ENCODE measurements around the gene AMACR.

AMACR gene

GRCh38 chr5:34007621-34008600 is at the start of gene AMACR:
TSS of gene AMACR (minus strand) at chr5:34008050. CDS start at chr5:34008019, 31 bp downstream.
- H3K27ac Mint-ChIP-seq = peak within 1 kb of the TSS; percentile 89
- no peaks in the 10 kb centered on the region for H3K27me3 Mint-ChIP-seq
- peaks cover 28% of the 10 kb centered on the region for H3K4me1 Mint-ChIP-seq (ENCODE audit: low read depth)
- peaks cover 9% of the 10 kb centered on the region for H3K36me3 Mint-ChIP-seq
- peak within 1 kb of the TSS; percentile 94 for H3K4me3 Mint-ChIP-seq
- no peaks in the 10 kb centered on the region for H3K9me3 Mint-ChIP-seq (ENCODE audit: low read depth)

- H3K4me3 Mint-ChIP-seq = no peak overlapping the region
- no peaks in the 10 kb centered on the region for H3K9me3 Mint-ChIP-seq (ENCODE audit: low read depth)
- no peaks in the 10 kb centered on the region for H3K27me3 Mint-ChIP-seq
- no peaks in the 10 kb centered on the region for H3K4me1 Mint-ChIP-seq (ENCODE audit: low read depth)
- no peak overlapping the region for H3K27ac Mint-ChIP-seq
- H3K36me3 Mint-ChIP-seq = peaks cover 12% of the 10 kb centered on the region
These were observed 49.7 kb upstream of the AMACR start for GRCh38 chr5:34057569-34057968.

GRCh38 chr5:34057118-34057517 is 49.3 kb upstream of the AMACR start:
- Mint-ChIP-seq H3K4me1 (ENCODE audit: low read depth) (no peaks in the 10 kb centered on the region), H3K27me3 (no peaks in the 10 kb centered on the region)

GRCh38 chr5:34055667-34056066 is 47.8 kb upstream of the AMACR start:
- Mint-ChIP-seq H3K27me3 (no peaks in the 10 kb centered on the region), H3K36me3 (peaks cover 10% of the 10 kb centered on the region)

More at GRCh38 chr5:34057118-34057517, 49.3 kb upstream of the AMACR start:
- peaks cover 12% of the 10 kb centered on the region for H3K36me3 Mint-ChIP-seq
- H3K9me3 Mint-ChIP-seq (ENCODE audit: low read depth) = no peaks in the 10 kb centered on the region
- H3K4me3 Mint-ChIP-seq = no peak overlapping the region
- no peak overlapping the region for H3K27ac Mint-ChIP-seq

GRCh38 chr5:34054400-34054729 is 46.5 kb upstream of the AMACR start:
- no peaks in the 10 kb centered on the region for H3K9me3 Mint-ChIP-seq (ENCODE audit: low read depth)
- no peaks in the 10 kb centered on the region for H3K27me3 Mint-ChIP-seq
- H3K36me3 Mint-ChIP-seq = peaks cover 16% of the 10 kb centered on the region
- no peak overlapping the region for H3K4me3 Mint-ChIP-seq
- no peak overlapping the region for H3K27ac Mint-ChIP-seq
- H3K4me1 Mint-ChIP-seq (ENCODE audit: low read depth) = no peaks in the 10 kb centered on the region

More at GRCh38 chr5:34055667-34056066, 47.8 kb upstream of the AMACR start:
- Mint-ChIP-seq H3K4me1 (ENCODE audit: low read depth) (no peaks in the 10 kb centered on the region), H3K27ac (no peak overlapping the region), H3K9me3 (ENCODE audit: low read depth) (no peaks in the 10 kb centered on the region), H3K4me3 (no peak overlapping the region)

GRCh38 chr5:34053571-34054399 is 45.9 kb upstream of the AMACR start:
- peaks cover 15% of the 10 kb centered on the region for H3K36me3 Mint-ChIP-seq
- H3K27ac Mint-ChIP-seq = no peak overlapping the region
- no peak overlapping the region for H3K4me3 Mint-ChIP-seq
- H3K27me3 Mint-ChIP-seq = no peaks in the 10 kb centered on the region
- H3K9me3 Mint-ChIP-seq (ENCODE audit: low read depth) = no peaks in the 10 kb centered on the region
- H3K4me1 Mint-ChIP-seq (ENCODE audit: low read depth) = no peaks in the 10 kb centered on the region

GRCh38 chr5:34053133-34053532 is 45.3 kb upstream of the AMACR start:
- no peaks in the 10 kb centered on the region for H3K9me3 Mint-ChIP-seq (ENCODE audit: low read depth)
- peaks cover 16% of the 10 kb centered on the region for H3K36me3 Mint-ChIP-seq
- no peaks in the 10 kb centered on the region for H3K27me3 Mint-ChIP-seq
- H3K27ac Mint-ChIP-seq = no peak overlapping the region
- no peaks in the 10 kb centered on the region for H3K4me1 Mint-ChIP-seq (ENCODE audit: low read depth)
- no peak overlapping the region for H3K4me3 Mint-ChIP-seq

- Mint-ChIP-seq H3K4me3 (no peak overlapping the region), H3K4me1 (ENCODE audit: low read depth) (no peaks in the 10 kb centered on the region), H3K27ac (no peak overlapping the region)
These were observed 43.6 kb upstream of the AMACR start for GRCh38 chr5:34051374-34051980.

GRCh38 chr5:34047774-34048572 is 40.1 kb upstream of the AMACR start:
- no peak overlapping the region for H3K27ac Mint-ChIP-seq
- H3K4me1 Mint-ChIP-seq (ENCODE audit: low read depth) = no peaks in the 10 kb centered on the region
- no peaks in the 10 kb centered on the region for H3K9me3 Mint-ChIP-seq (ENCODE audit: low read depth)
- H3K4me3 Mint-ChIP-seq = no peak overlapping the region
- H3K36me3 Mint-ChIP-seq = peaks cover 16% of the 10 kb centered on the region
- no peaks in the 10 kb centered on the region for H3K27me3 Mint-ChIP-seq

More at GRCh38 chr5:34051374-34051980, 43.6 kb upstream of the AMACR start:
- H3K27me3 Mint-ChIP-seq = no peaks in the 10 kb centered on the region
- peaks cover 18% of the 10 kb centered on the region for H3K36me3 Mint-ChIP-seq
- H3K9me3 Mint-ChIP-seq (ENCODE audit: low read depth) = no peaks in the 10 kb centered on the region

GRCh38 chr5:34047143-34047542 is 39.3 kb upstream of the AMACR start:
- no peaks in the 10 kb centered on the region for H3K4me1 Mint-ChIP-seq (ENCODE audit: low read depth)
- H3K9me3 Mint-ChIP-seq (ENCODE audit: low read depth) = no peaks in the 10 kb centered on the region
- H3K27ac Mint-ChIP-seq = no peak overlapping the region
- peaks cover 16% of the 10 kb centered on the region for H3K36me3 Mint-ChIP-seq
- no peak overlapping the region for H3K4me3 Mint-ChIP-seq
- H3K27me3 Mint-ChIP-seq = no peaks in the 10 kb centered on the region

GRCh38 chr5:34045996-34046395 is 38.1 kb upstream of the AMACR start:
- H3K4me3 Mint-ChIP-seq = no peak overlapping the region
- H3K27ac Mint-ChIP-seq = no peak overlapping the region
- H3K9me3 Mint-ChIP-seq (ENCODE audit: low read depth) = no peaks in the 10 kb centered on the region
- no peaks in the 10 kb centered on the region for H3K27me3 Mint-ChIP-seq
- no peaks in the 10 kb centered on the region for H3K4me1 Mint-ChIP-seq (ENCODE audit: low read depth)
- peaks cover 16% of the 10 kb centered on the region for H3K36me3 Mint-ChIP-seq

GRCh38 chr5:34045023-34045422 is 37.2 kb upstream of the AMACR start:
- Mint-ChIP-seq H3K4me1 (ENCODE audit: low read depth) (no peaks in the 10 kb centered on the region), H3K27ac (no peak overlapping the region), H3K36me3 (peaks cover 6% of the 10 kb centered on the region), H3K27me3 (no peaks in the 10 kb centered on the region), H3K4me3 (no peak overlapping the region), H3K9me3 (ENCODE audit: low read depth) (no peaks in the 10 kb centered on the region)

- Mint-ChIP-seq H3K4me1 (ENCODE audit: low read depth) (no peaks in the 10 kb centered on the region), H3K27me3 (no peaks in the 10 kb centered on the region), H3K36me3 (peaks cover 3% of the 10 kb centered on the region), H3K4me3 (no peak within 1 kb of the TSS), H3K27ac (no peak within 1 kb of the TSS), H3K9me3 (ENCODE audit: low read depth) (no peaks in the 10 kb centered on the region)
These were observed 35.4 kb upstream of the AMACR start, which contains the start of gene C1QTNF3 for GRCh38 chr5:34043099-34043876. TSS of gene C1QTNF3 (minus strand) at chr5:34043213. CDS start at chr5:34043125, 88 bp downstream.

All from activated naive CD8-positive, alpha-beta T cell (primary cell).